Muscle layer of colon (tissue), 2 donors: ENCODE measurements around the gene SLC66A2.

Experiments
- H3K27ac ChIP-seq: one replicate; pipeline ENCODE4 v1.7.0; 2013; ENCODE audit warnings: low read depth, mild to moderate bottlenecking, low read length, moderate library complexity
- H3K27me3 ChIP-seq, 2 donors: one replicate each; pipeline ENCODE4 v1.7.0; 2013; ENCODE audit warnings: low read length in 2 of 2, mild to moderate bottlenecking in 2 of 2; ENCODE audit not compliant: insufficient read depth in 2 of 2, control insufficient read depth in 1 of 2
- H3K36me3 ChIP-seq: one replicate; pipeline ENCODE4 v1.7.0; 2013; ENCODE audit warnings: mild to moderate bottlenecking, low read length; ENCODE audit not compliant: insufficient read depth
- H3K4me1 ChIP-seq: one replicate; pipeline ENCODE4 v1.7.0; 2013; ENCODE audit warnings: mild to moderate bottlenecking, low read length; ENCODE audit not compliant: insufficient read depth
- H3K4me3 ChIP-seq, 2 donors: one replicate each; pipeline ENCODE4 v1.7.0; 2013; ENCODE audit warnings: low read length in 2 of 2, low read depth in 1 of 2, mild to moderate bottlenecking in 1 of 2, moderate library complexity in 1 of 2
- H3K9ac ChIP-seq: one replicate; pipeline ENCODE4 v1.7.0; 2013; ENCODE audit warnings: low read length
- H3K9me3 ChIP-seq: one replicate; pipeline ENCODE4 v1.7.0; 2013; ENCODE audit warnings: mild to moderate bottlenecking, low read length
- donor health status: abdominal sarcoma.
- donor health status: Adenocarcinoma of cecum.

Gene SLC66A2

DNA sequence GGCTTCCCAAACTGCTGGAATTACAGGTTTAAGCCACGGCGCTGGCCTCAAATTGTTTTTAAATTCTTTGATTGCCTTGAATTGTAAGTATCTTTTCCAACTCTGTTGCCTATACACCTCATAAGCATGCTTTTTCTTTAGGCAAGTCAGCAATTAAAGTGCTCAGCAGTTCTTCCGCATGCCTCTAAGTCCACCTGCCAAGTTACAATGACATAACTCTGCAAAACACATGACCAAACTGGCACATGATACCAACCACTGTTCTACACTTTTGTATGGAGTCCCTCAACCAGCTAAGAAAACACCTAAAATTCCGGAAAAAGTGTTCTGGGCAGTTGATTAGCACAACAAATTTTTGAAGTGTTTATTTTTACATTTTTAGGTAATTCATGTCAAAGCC is 31.8 kb upstream of the SLC66A2 start:
- no peak overlapping the region for H3K9ac ChIP-seq
- H3K4me1 ChIP-seq = peaks cover 13% of the 10 kb centered on the region
- no peak overlapping the region for H3K27ac ChIP-seq
- H3K36me3 ChIP-seq = peaks cover 4% of the 10 kb centered on the region
- H3K4me3 ChIP-seq = no peak overlapping the region
- no peaks in the 10 kb centered on the region for H3K9me3 ChIP-seq
- no peaks in the 10 kb centered on the region for H3K27me3 ChIP-seq

DNA sequence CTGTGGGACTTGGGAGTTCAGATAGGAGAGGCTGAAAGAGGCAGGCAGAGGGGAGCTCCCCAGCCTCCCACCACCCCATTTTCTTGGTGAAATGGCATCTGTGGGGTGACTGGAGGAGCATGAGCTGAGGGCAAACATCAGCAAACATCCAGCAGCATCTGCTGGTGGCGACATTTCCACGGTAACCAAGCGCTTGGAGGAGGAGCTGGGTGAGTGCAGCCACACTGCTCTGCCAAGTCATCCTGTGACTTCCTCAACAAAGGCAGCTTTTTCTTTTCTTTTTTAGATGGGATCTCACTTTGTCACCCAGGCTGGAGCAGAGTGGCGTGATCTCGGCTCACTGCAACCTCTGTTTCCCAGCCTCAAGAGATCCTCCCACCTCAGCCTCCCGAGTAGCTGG is 31.3 kb upstream of the SLC66A2 start:
- Histone ChIP-seq H3K4me3 (no peak overlapping the region), H3K36me3 (peaks cover 4% of the 10 kb centered on the region), H3K27me3 (no peaks in the 10 kb centered on the region), H3K4me1 (peaks cover 13% of the 10 kb centered on the region), H3K9me3 (no peaks in the 10 kb centered on the region), H3K27ac (no peak overlapping the region), H3K9ac (no peak overlapping the region)

DNA sequence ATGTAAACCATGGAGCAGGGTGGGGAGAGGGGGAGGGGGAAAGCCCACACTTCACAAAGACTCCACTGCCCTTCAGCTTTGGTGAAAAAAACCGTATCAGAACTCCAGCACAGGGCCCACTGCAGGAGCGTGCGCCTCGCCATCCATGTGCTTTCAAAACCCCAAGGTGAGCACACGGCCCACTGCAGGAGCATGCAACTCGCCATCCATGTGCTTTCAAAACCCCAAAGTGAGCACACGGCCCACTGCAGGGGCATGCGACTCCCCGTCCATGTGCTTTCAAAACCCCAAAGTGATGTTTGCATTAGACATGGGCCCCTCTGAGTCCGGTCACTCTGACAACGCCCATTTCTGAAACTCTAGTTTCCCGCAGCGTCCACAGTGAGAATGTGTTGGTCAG is 29.1 kb upstream of the SLC66A2 start:
- Histone ChIP-seq H3K27ac (no peak overlapping the region), H3K4me1 (no peaks in the 10 kb centered on the region), H3K9ac (no peak overlapping the region), H3K4me3 (no peak overlapping the region), H3K27me3 (no peaks in the 10 kb centered on the region), H3K9me3 (no peaks in the 10 kb centered on the region), H3K36me3 (peaks cover 13% of the 10 kb centered on the region)

DNA sequence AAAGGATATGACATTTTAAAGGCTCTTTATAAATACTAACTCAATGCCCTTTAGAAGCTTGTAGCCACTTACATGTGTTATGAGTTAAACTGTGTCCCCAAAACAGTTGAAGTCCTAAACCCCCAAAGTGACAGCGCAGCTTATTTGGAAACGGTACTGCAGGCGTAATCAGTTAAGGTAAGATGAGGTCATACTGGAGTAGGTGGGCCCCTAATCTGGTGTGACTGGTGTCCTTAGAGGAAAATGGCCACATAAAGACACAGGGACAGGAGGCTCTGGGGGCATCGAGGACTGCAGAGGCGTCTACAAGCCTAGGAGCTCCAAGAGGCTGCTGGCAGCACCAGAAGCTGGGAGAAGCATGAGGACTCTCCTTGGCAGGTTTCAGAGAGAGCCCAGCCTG is 28.4 kb upstream of the SLC66A2 start:
- Histone ChIP-seq H3K4me3 (no peak overlapping the region), H3K9me3 (no peaks in the 10 kb centered on the region), H3K9ac (no peak overlapping the region), H3K27ac (no peak overlapping the region), H3K27me3 (no peaks in the 10 kb centered on the region), H3K36me3 (peaks cover 20% of the 10 kb centered on the region), H3K4me1 (no peaks in the 10 kb centered on the region)

DNA sequence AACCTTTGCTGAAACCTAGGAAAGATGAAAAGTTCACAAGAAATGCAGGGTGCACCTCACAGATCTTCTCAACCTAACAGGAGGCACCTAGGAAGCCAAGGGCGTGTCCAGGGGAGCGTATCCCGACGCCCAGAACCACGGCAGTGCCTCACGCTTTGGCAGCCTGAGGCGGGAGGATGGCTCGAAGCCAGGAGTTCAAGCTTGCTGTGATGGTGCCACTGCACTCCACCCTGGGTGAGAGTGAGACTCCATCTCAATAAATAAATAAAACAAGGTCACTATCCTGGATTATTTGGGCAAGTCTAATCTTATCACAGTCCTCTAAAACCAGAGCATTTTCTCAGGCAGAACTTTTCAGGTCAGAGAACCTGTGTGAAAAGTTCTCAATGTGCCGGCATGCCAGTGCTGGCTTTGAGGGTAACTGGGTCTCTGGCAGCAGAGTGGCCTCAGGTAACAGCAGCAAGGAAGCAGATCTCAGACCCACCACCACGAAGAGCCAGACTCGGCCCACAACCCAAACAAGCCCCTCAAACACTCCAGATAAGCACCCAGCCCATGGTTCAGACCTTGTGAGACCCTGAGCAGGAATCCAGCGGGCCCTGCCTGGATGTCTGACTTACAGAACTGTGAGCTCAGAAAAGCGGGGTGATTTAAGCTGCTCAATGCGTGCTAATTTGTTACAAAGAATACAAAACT is 24.7 kb upstream of the SLC66A2 start:
- H3K27me3 ChIP-seq = no peaks in the 10 kb centered on the region
- no peaks in the 10 kb centered on the region for H3K4me1 ChIP-seq
- H3K9me3 ChIP-seq = no peaks in the 10 kb centered on the region
- H3K27ac ChIP-seq = no peak overlapping the region
- H3K36me3 ChIP-seq = peaks cover 39% of the 10 kb centered on the region
- H3K4me3 ChIP-seq = no peak overlapping the region
- no peak overlapping the region for H3K9ac ChIP-seq

DNA sequence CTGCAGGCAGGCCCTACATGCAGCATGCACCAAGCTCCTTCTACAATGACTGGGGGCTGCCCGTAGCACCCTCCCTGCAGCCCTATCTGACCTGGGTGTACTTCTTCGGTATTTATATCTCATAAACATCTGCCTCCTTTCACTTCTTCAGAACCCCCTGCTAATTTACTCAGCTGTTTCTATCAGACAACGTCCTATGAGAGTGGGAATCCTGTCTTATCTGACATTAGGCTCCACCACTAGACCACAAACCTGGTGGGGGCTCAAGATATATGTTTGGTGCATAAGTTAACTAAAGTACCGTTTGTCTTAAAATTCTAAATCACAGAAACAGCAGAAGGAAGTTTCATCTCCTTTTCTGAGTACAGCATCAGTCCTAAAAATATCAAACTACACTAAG is 23.6 kb upstream of the SLC66A2 start:
- Histone ChIP-seq H3K9ac (no peak overlapping the region), H3K36me3 (peaks cover 44% of the 10 kb centered on the region), H3K4me3 (no peak overlapping the region), H3K4me1 (no peaks in the 10 kb centered on the region), H3K27me3 (no peaks in the 10 kb centered on the region), H3K9me3 (no peaks in the 10 kb centered on the region), H3K27ac (no peak overlapping the region)

DNA sequence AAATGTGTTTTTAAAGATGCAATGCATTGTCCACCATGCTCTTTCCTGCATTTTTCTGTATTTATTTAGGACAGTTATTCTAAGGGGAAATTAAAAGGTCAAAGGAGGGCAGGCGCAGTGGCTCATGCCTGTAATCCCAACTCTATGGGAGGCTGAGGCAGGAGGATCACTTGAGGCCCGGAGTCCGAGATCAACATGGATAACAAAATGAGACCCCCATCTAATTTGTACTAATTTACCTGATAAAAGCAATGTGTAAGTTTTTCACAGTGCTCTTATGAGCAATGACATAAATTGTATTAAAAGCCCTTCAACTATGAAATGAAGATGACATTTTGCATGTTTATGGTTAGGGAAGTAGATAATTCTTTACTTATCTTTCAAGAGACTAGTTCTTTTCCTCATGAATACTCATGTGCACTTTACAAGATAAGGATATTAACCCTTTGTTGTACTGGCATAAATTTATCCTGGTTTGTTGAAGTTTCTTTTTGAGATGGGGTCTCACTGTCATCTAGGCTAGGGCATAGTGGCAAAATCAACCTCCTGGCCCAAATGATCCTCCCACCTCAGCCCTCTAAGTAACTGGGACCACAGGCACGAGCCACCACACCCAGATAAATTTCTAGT is 22.7 kb upstream of the SLC66A2 start:
- Histone ChIP-seq H3K4me3 (no peak overlapping the region), H3K9me3 (no peaks in the 10 kb centered on the region), H3K9ac (no peak overlapping the region), H3K36me3 (peaks cover 50% of the 10 kb centered on the region), H3K4me1 (no peaks in the 10 kb centered on the region), H3K27ac (no peak overlapping the region), H3K27me3 (no peaks in the 10 kb centered on the region)

DNA sequence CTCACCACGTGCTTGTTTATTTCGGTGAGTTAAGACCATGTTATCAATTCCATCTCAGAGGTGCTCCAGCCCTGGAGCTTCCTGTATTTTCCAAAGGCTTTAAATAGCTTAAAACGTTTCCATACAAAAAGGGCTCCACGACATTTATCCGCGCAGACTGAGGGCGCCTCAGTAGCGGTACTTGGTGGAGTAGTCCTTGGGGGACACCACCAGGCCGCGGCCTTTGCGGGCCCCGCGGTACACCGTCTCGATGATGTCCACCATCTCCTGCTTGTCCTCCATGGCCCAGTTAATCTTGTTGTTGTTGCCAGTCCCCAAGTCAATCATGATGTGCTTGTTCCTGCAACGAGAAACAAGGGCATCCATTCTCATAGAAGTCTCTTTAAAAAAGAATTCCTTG is 22.1 kb upstream of the SLC66A2 start:
- H3K9ac ChIP-seq = no peak overlapping the region
- no peak overlapping the region for H3K27ac ChIP-seq
- H3K36me3 ChIP-seq = peaks cover 50% of the 10 kb centered on the region
- H3K27me3 ChIP-seq = no peaks in the 10 kb centered on the region
- no peaks in the 10 kb centered on the region for H3K9me3 ChIP-seq
- H3K4me3 ChIP-seq = no peak overlapping the region
- no peaks in the 10 kb centered on the region for H3K4me1 ChIP-seq

DNA sequence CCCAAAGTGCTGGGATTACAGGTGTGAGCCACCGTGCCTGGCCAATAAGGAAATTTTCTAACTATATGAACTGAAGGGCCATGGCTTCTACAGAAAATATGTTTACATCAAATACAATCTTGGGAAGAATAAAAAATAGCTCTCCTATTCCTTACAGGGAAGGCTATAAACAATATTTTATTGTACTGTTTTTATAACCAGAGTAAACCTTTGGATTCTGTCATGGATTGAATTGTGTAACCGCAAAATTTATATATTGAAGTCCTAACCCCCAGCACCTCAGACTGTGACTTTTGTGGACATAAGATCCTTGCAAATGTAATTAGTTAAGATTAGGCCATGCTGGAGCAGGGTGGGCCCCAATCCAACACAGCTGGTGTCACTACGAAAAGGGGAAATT is 21.3 kb upstream of the SLC66A2 start:
- H3K9ac ChIP-seq = no peak overlapping the region
- peaks cover 50% of the 10 kb centered on the region for H3K36me3 ChIP-seq

DNA sequence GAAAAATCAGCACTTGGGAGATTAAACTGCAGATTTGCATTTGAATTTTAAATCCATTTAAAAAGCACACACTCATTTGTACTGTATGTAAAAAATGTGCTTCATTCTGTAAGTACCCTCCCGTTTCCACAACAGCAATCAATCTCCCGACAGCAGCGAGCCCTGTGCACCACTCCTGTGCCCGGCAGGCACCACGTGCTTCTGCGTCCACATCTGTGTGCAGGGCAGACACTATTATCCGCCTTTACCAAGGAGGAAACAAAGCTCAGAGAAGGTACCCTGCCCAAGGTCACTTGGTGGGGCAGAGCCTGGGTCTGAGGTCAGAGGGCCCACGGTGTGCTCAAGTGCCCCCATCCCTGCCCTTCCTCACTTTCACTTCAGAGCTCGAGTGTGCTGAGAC is 20.5 kb upstream of the SLC66A2 start:
- H3K9ac ChIP-seq = no peak overlapping the region
- H3K36me3 ChIP-seq = peaks cover 50% of the 10 kb centered on the region
- H3K27me3 ChIP-seq = no peaks in the 10 kb centered on the region
- H3K27ac ChIP-seq = no peak overlapping the region
- H3K9me3 ChIP-seq = no peaks in the 10 kb centered on the region
- no peaks in the 10 kb centered on the region for H3K4me1 ChIP-seq
- H3K4me3 ChIP-seq = no peak overlapping the region

More for the DNA sequence above, 21.3 kb upstream of the SLC66A2 start:
- Histone ChIP-seq H3K9me3 (no peaks in the 10 kb centered on the region), H3K27me3 (no peaks in the 10 kb centered on the region), H3K27ac (no peak overlapping the region), H3K4me3 (no peak overlapping the region), H3K4me1 (no peaks in the 10 kb centered on the region)

DNA sequence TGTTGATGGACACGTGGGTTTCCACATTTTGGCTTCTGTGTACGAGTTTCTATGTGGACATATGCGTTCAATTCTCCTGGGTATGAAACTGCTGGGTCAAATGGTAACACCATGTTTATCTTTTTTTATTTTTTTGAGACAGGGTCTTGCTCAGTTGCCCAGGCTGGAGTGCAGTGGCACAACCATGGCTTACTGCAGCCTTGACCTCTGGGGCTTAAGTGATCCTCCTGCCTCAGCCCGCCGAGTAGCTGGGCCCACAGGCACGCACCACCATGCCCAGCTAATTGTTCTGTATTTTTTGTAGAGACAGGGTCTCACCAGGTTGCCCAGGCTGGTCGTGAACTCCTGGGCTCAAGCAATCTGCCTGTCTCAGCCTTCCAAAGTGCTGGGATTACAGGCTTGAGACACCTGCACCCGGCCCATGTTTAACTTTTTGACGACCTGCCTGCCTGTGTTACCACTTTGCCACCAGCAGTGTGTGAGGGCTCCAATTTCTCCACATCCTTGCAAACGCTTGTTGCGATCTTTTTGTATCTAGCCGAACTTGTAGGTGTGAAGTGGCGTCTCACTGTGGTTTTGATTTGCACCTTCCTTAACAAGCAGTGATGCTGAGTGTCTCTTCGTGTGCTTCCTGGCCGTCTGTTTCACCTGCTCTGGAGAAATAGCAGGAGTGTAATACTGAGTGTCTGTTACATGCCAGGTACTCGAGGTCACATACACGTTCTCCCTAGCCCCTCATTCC is 19.9 kb upstream of the SLC66A2 start:
- Histone ChIP-seq H3K9ac (no peak overlapping the region), H3K36me3 (peaks cover 46% of the 10 kb centered on the region), H3K4me1 (no peaks in the 10 kb centered on the region), H3K27ac (no peak overlapping the region), H3K27me3 (no peaks in the 10 kb centered on the region), H3K9me3 (no peaks in the 10 kb centered on the region), H3K4me3 (no peak overlapping the region)
